Upper lobe of left lung (tissue), 6 donors: ENCODE results near the gene NRXN3. TPM values are rescaled to one million over a fixed set of nuclear protein-coding genes. Genes with fewer than 3 reads are reported as not detected.

Experiments
- ATAC-seq, 2 donors: fragments of 200-7000 bp; cut with Tn5 transposase; one replicate each; pipeline ENCODE4 v1.9.1; 2022; ENCODE audit warnings: mild to moderate bottlenecking in 2 of 2, moderate library complexity in 2 of 2; ENCODE audit not compliant: low FRiP score in 2 of 2
- DNase-seq, 2 donors: peaks; one replicate each; pipeline ENCODE4 v3.0.0-alpha.2; 2019 to 2020
- H3K27ac ChIP-seq, 4 donors: fragments of 200-600 bp; sonication (generic); one replicate each; pipeline ENCODE4 v1.5.1; 2016 to 2019
- H3K27me3 ChIP-seq, 4 donors: fragments of 200-600 bp; sonication (generic); one replicate each; pipeline ENCODE4 v1.5.1; 2017 to 2019
- H3K36me3 ChIP-seq, 4 donors: fragments of 200-600 bp; sonication (generic); one replicate each; pipeline ENCODE4 v1.5.1; 2016 to 2019
- H3K4me1 ChIP-seq, 4 donors: fragments of 200-600 bp; sonication (generic); one replicate each; pipeline ENCODE4 v1.5.1; 2018 to 2019
- H3K4me3 ChIP-seq, 4 donors: fragments of 200-600 bp; sonication (generic); one replicate each; pipeline ENCODE4 v1.5.1; 2017 to 2019; ENCODE audit warnings: mild to moderate bottlenecking in 2 of 4, moderate library complexity in 1 of 4
- H3K9me3 ChIP-seq, 4 donors: fragments of 200-600 bp; sonication (generic); one replicate each; pipeline ENCODE4 v1.5.1; 2018 to 2019
- CTCF ChIP-seq, 6 experiments: fragments of 450-650 bp in 4 of 6; fragments of 200-600 bp in 2 of 6; sonication (generic) in 2 of 6; IDR thresholded peaks; one replicate each; pipeline ENCODE4 v1.5.1; 2016 to 2019; ENCODE audit warnings: antibody characterized with exemption in 6 of 6
- EP300 ChIP-seq, 4 donors: sonication (generic); formaldehyde crosslinking; IDR thresholded peaks; one replicate each; pipeline ENCODE4 v1.5.1; 2017; ENCODE audit warnings: antibody characterized with exemption in 4 of 4, control low read depth in 2 of 4
- POLR2A ChIP-seq, 4 donors: fragments of 450-650 bp; IDR thresholded peaks; one replicate each; pipeline ENCODE4 v1.5.1; 2016 to 2017; ENCODE audit warnings: antibody characterized with exemption in 4 of 4, mild to moderate bottlenecking in 2 of 4
- POLR2AphosphoS5 ChIP-seq, 2 donors: sonication (generic); formaldehyde crosslinking; IDR thresholded peaks; one replicate each; pipeline ENCODE4 v1.5.1; 2017; ENCODE audit warnings: antibody characterized with exemption in 2 of 2
- WGBS, 2 donors: methylation state at CpG; one replicate each; pipeline ENCODE4 v1.1.5; 2017 to 2018; 5-methylcytosine and 5-hydroxymethylcytosine counted together
- total RNA-seq, 6 donors: library from RNA; depleted of rRNA in 4 of 6; stranded (reverse); fragments of >200 nt in 4 of 6; gene quantifications; one replicate each; pipeline versions ENCODE4 v1.1.0 to v1.2.1, GENCODE V29; 2016 to 2021
- donor health status: DM: no; HTN: no; CAD: no; lungs with moderate emphysema.
- donor health status: DM: no; HTN: yes; CAD: no; lungs with severe emphysema.

The NRXN3 gene
- total RNA-seq, 6 donors from 2014 or later, result 4.4 to 14.9 (median 7.2) TPM

- H3K36me3 ChIP-seq, result no peaks in the 10 kb centered on the region
- no peak overlapping the region for H3K27ac ChIP-seq
- no peaks in the 10 kb centered on the region for H3K4me1 ChIP-seq
- 57 to 79% methylated on average over 6 of the region's 6 CpGs for WGBS, 2 donors
- H3K4me3 ChIP-seq, result no peak overlapping the region
- no peaks in the 10 kb centered on the region for H3K9me3 ChIP-seq
- TF ChIP-seq CTCF (IDR thresholded peaks at IDR 0.05) (no peak), POLR2A (IDR thresholded peaks at IDR 0.05) (no peak), EP300 (IDR thresholded peaks at IDR 0.05) (no peak), POLR2AphosphoS5 (IDR thresholded peaks at IDR 0.05) (no peak)
- no peak for ATAC-seq
- DNase-seq, result no peak
- H3K27me3 ChIP-seq, result no peaks in the 10 kb centered on the region
Observed at GRCh38 chr14:78282437-78282836, 112.3 kb downstream of the NRXN3 start.

- H3K9me3 ChIP-seq, result no peaks in the 10 kb centered on the region
- ATAC-seq (no peak), DNase-seq (no peak)
- WGBS, 2 donors, result 60 to 100% methylated on average over 1 to 3 of the region's 3 CpGs
- no peaks in the 10 kb centered on the region for H3K27me3 ChIP-seq
- no peak overlapping the region for H3K27ac ChIP-seq
- no peaks in the 10 kb centered on the region for H3K36me3 ChIP-seq
- H3K4me3 ChIP-seq, result no peak overlapping the region
- TF ChIP-seq EP300 (IDR thresholded peaks at IDR 0.05), result no peak
- no peak for TF ChIP-seq POLR2A (IDR thresholded peaks at IDR 0.05)
- no peak for TF ChIP-seq CTCF (IDR thresholded peaks at IDR 0.05)
- no peak for TF ChIP-seq POLR2AphosphoS5 (IDR thresholded peaks at IDR 0.05)
- no peaks in the 10 kb centered on the region for H3K4me1 ChIP-seq
Observed at GRCh38 chr14:78286210-78286609, 116.0 kb downstream of the NRXN3 start.

- no peak for DNase-seq
- TF ChIP-seq POLR2AphosphoS5 (IDR thresholded peaks at IDR 0.05) (no peak), EP300 (IDR thresholded peaks at IDR 0.05) (no peak)
- 80 to 93% methylated on average over 3 of the region's 3 CpGs for WGBS, 2 donors
Observed at GRCh38 chr14:78292003-78292402, 121.8 kb downstream of the NRXN3 start.

GRCh38 chr14:78297858-78298257, 127.7 kb downstream of the NRXN3 start:
- no peaks in the 10 kb centered on the region for H3K36me3 ChIP-seq
- DNase-seq (peak in 1 of 2 donors; percentile 19), ATAC-seq (no peak)
- no peaks in the 10 kb centered on the region for H3K27me3 ChIP-seq
- WGBS, 2 donors, result 63 to 71% methylated on average over 11 of the region's 11 CpGs
- no peak overlapping the region for H3K4me3 ChIP-seq
- no peaks in the 10 kb centered on the region for H3K4me1 ChIP-seq
- H3K9me3 ChIP-seq, result no peaks in the 10 kb centered on the region
- TF ChIP-seq CTCF (IDR thresholded peaks at IDR 0.05), result no peak
- TF ChIP-seq POLR2AphosphoS5 (IDR thresholded peaks at IDR 0.05), result no peak
- no peak for TF ChIP-seq POLR2A (IDR thresholded peaks at IDR 0.05)
- no peak for TF ChIP-seq EP300 (IDR thresholded peaks at IDR 0.05)
- no peak overlapping the region for H3K27ac ChIP-seq

More at GRCh38 chr14:78292003-78292402, 121.8 kb downstream of the NRXN3 start:
- Histone ChIP-seq H3K4me1 (no peaks in the 10 kb centered on the region), H3K27ac (no peak overlapping the region), H3K36me3 (no peaks in the 10 kb centered on the region), H3K4me3 (no peak overlapping the region), H3K27me3 (no peaks in the 10 kb centered on the region), H3K9me3 (no peaks in the 10 kb centered on the region)
- ATAC-seq, result no peak

GRCh38 chr14:78298298-78298697, 128.1 kb downstream of the NRXN3 start:
- Histone ChIP-seq H3K27ac (no peak overlapping the region), H3K9me3 (no peaks in the 10 kb centered on the region), H3K4me1 (no peaks in the 10 kb centered on the region), H3K4me3 (no peak overlapping the region), H3K27me3 (no peaks in the 10 kb centered on the region), H3K36me3 (no peaks in the 10 kb centered on the region)
- DNase-seq (no peak), ATAC-seq (no peak)
- TF ChIP-seq POLR2A (IDR thresholded peaks at IDR 0.05), result no peak
- TF ChIP-seq POLR2AphosphoS5 (IDR thresholded peaks at IDR 0.05), result no peak
- no peak for TF ChIP-seq EP300 (IDR thresholded peaks at IDR 0.05)
- no peak for TF ChIP-seq CTCF (IDR thresholded peaks at IDR 0.05)
- 65 to 87% methylated on average over 1 of the region's 1 CpG for WGBS, 2 donors
